Measurements from ENCODE around the gene ALDH9A1. TPM values are rescaled to one million over a fixed set of nuclear protein-coding genes. Genes with fewer than 3 reads are reported as not detected.

Gene ALDH9A1
- total and polyA plus RNA-seq, 2 of the 8 experiments (the other 6 are each of a cell fraction or from before 2014, with no cell fraction given): 57.6 to 63.8 TPM

- H3K27ac ChIP-seq (ENCODE audit: low read depth, low read length): no peak overlapping the region
- no peaks in the 10 kb centered on the region; a peak in 1 of 8 replicates for H3K36me3 ChIP-seq (ENCODE audit: control insufficient read depth in 2 of 4, insufficient read depth in 4 of 4, low read length in 3 of 4)
- H2AK5ac ChIP-seq (ENCODE audit: low read depth, low read length): no peak overlapping the region
- H3K4ac ChIP-seq (replicated peaks; ENCODE audit: insufficient read length, low read depth, low read length): no peak overlapping the region
- H2AFZ ChIP-seq (ENCODE audit: low read length): no peak overlapping the region
- no peak overlapping the region; a peak in 1 of 8 replicates for H3K4me3 ChIP-seq (ENCODE audit: extremely low read depth in 1 of 4, insufficient read depth in 2 of 4, low read depth in 3 of 4, low read length in 4 of 4)
- no peak overlapping the region for H2BK15ac ChIP-seq (ENCODE audit: low read length)
- no peak overlapping the region for H2BK120ac ChIP-seq (replicated peaks; ENCODE audit: low read depth, low read length)
- no peak overlapping the region for H3K23ac ChIP-seq (ENCODE audit: insufficient read length)
- no peak overlapping the region for H3K14ac ChIP-seq (ENCODE audit: insufficient read length)
- no peaks in the 10 kb centered on the region; the same call in 1 of the 2 replicates for H3K79me1 ChIP-seq (ENCODE audit: low read depth, low read length)
- peaks cover 0 to 18% of the 10 kb centered on the region in 2 experiments; a peak in 2 of 4 replicates for H3K79me2 ChIP-seq (ENCODE audit: control insufficient read depth in 1 of 2, insufficient read depth in 2 of 2, low read length in 2 of 2)
- DNase-seq (ENCODE audit: low read depth in 1 of 2, low spot score in 2 of 2): no peak
- H4K8ac ChIP-seq (ENCODE audit: extremely low read depth, insufficient read depth, low read length): no peak overlapping the region
- H4K20me1 ChIP-seq (replicated peaks in 1 of 2; ENCODE audit: control insufficient read depth in 1 of 2, insufficient read depth in 2 of 2, low read length in 2 of 2): no peaks in the 10 kb centered on the region
- 81% methylated on average over 1 of the region's 1 CpG; no CpG with 5 or more reads in 1 of the 2 experiments for WGBS, 2 experiments (ENCODE audit: extremely low coverage in 1 of 2, insufficient coverage in 1 of 2, insufficient read length in 1 of 2, insufficient replicate concordance in 2 of 2, low coverage in 1 of 2, low lambda C conversion rate in 2 of 2, missing lambda C conversion rate in 1 of 2)
- H3K4me2 ChIP-seq (ENCODE audit: insufficient read depth in 1 of 2, low read depth in 2 of 2, low read length in 2 of 2): no peak overlapping the region
- H2BK5ac ChIP-seq (ENCODE audit: low read depth, low read length): no peak overlapping the region
- no peak overlapping the region for H2BK20ac ChIP-seq (ENCODE audit: low read length)
- POLR2A ChIA-PET (ENCODE audit: partially characterized antibody): interaction anchor here (1.6 kb wide), 1 partner anchor 13 kb away, joined by 4 read pairs; no protein-coding TSS in a partner anchor
- H2BK12ac ChIP-seq (ENCODE audit: low read depth, low read length): no peak overlapping the region
- no peaks in the 10 kb centered on the region for H3K27me3 ChIP-seq (replicated peaks in 1 of 4; ENCODE audit: control insufficient read depth in 3 of 4, extremely low read depth in 1 of 4, insufficient read depth in 3 of 4, low read length in 3 of 4)
- H3K4me1 ChIP-seq (replicated peaks in 1 of 4; ENCODE audit: control insufficient read depth in 3 of 4, insufficient read depth in 4 of 4, low read length in 3 of 4): peaks cover 0 to 9% (median 3%) of the 10 kb centered on the region in 4 experiments; a peak in 3 of 7 replicates
- CTCF ChIA-PET (ENCODE audit: partially characterized antibody): interaction anchor here (0.6 to 0.8 kb wide), 2 partner anchors 38 to 46 kb away, joined by 3 read pairs; no protein-coding TSS in a partner anchor
- H3K23me2 ChIP-seq (ENCODE audit: low read depth, low read length): no peaks in the 10 kb centered on the region
- no peak overlapping the region for H4K5ac ChIP-seq (ENCODE audit: insufficient read length, low read depth, low read length)
- H3K56ac ChIP-seq (replicated peaks; ENCODE audit: insufficient read length, low read depth, low read length): no peak overlapping the region
- H4K91ac ChIP-seq (replicated peaks; ENCODE audit: insufficient read length, low read length): no peak overlapping the region
- no peak overlapping the region for H3K9ac ChIP-seq (replicated peaks in 1 of 4; ENCODE audit: extremely low read depth in 1 of 4, low read depth in 3 of 4, low read length in 3 of 4)
- FAIRE-seq: no peak
- H3K9me3 ChIP-seq (ENCODE audit: insufficient read depth in 2 of 2, low read depth in 1 of 2, low read length in 1 of 2): no peaks in the 10 kb centered on the region
- H3K18ac ChIP-seq (ENCODE audit: extremely low read depth, low read length): no peak overlapping the region
- TF ChIP-seq JUN (IDR thresholded peaks at IDR 0.05; ENCODE audit: low read depth, low read length): no peak
- TF ChIP-seq POLR2AphosphoS5 (IDR thresholded peaks at IDR 0.05; ENCODE audit: low read depth, low read length): no peak
- TF ChIP-seq POU5F1 (IDR thresholded peaks at IDR 0.05; ENCODE audit: low read depth, low read length): no peak
- no peak for TF ChIP-seq CHD1 (IDR thresholded peaks at IDR 0.05; ENCODE audit: low read depth, low read length)
- no peak for TF ChIP-seq CREB1 (IDR thresholded peaks at IDR 0.05)
- no peak for TF ChIP-seq KDM5A (IDR thresholded peaks at IDR 0.05; ENCODE audit: low read length)
- no peak for TF ChIP-seq SP4 (IDR thresholded peaks at IDR 0.05; ENCODE audit: low read length)
- no peak for TF ChIP-seq SIN3A (conservative IDR thresholded peaks at IDR 0.05 in 1 of 2, IDR thresholded peaks at IDR 0.05 in 1 of 2; ENCODE audit: low read depth in 1 of 2, low read length in 2 of 2)
- TF ChIP-seq TBP (IDR thresholded peaks at IDR 0.05; ENCODE audit: low read depth, low read length): no peak
- no peak for TF ChIP-seq MAFK (IDR thresholded peaks at IDR 0.05; ENCODE audit: low read depth, low read length)
- TF ChIP-seq NANOG (IDR thresholded peaks at IDR 0.05; ENCODE audit: insufficient read depth, low read depth, low read length, poor library complexity, severe bottlenecking): no peak
- TF ChIP-seq BRCA1 (IDR thresholded peaks at IDR 0.05; ENCODE audit: low read depth, low read length): no peak
- no peak for TF ChIP-seq ASH2L (IDR thresholded peaks at IDR 0.05; ENCODE audit: low read length)
- TF ChIP-seq FOSL1 (IDR thresholded peaks at IDR 0.05; ENCODE audit: insufficient read depth, low read depth, low read length): no peak
Observed at GRCh38 chr1:165639821-165640623, 58.3 kb downstream of the ALDH9A1 start.

All from H1 (cell line).